Activated naive CD4-positive, alpha-beta T cell treated with Interleukin-2 at 50 U/mL for 16 hours (primary cell): ENCODE data around the gene SHISA7.
"Not testable (repeated sequence)": the region's sequence is repeated elsewhere in the genome, so short reads cannot be mapped to it uniquely, and the experiment has no call there.

Experiments
- DNase-seq: peaks from one replicate; pipeline ENCODE4 v3.0.0-alpha.2; 2020

SHISA7 gene

DNA sequence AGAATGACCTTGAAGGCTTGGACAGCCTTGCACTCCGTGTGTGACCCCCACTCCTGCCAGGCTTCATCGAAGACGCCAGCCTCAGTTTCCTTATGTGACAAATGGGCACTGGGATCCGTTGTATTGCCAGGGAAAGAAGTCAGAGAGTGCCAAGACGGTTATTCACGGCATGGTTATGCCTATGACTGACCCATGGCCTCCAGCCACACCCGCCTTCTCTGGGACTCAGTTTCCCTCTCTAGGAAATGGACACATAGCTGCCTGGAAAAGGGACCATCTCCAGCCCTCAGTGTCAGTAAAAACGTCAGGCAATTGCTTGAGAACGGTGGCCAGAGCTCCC, 34.6 kb downstream of the SHISA7 start:
- DNase-seq, result no peak

DNA sequence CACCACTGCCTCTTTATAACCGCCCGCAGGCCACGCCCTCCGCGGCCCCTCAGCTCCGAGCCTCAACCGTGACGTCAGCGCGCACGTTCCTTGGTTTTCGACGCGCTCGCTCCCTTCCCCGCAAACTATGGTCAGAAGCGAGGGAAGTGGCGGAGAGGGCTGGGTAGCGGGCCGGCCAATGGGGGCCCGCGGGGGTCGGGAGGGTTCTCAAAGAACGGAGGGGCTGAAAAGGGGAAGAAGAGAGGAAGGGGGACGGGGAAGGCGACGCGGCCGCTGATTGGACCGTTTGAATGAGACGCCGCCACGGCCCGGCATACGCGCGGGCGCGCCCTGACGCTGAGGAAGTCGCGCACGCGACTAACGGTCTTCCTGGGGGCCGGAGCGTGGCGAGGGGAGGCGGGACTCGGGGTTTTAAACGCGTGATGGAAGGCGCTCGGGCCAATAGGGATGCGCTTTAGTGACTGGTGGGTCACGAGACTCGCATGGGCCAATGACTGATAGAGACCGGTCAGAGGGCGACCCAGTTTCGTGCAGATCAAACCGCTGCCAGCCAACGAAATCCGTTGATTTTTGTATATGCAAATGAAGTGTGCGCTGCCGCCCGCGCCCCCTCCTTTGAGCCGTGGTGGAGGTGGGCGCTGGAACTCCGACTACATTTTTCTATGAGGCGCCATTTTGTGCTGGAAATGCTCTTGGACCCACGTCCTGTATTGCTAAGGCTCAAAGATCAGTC, 35.1 kb downstream of the SHISA7 start:
- peak; percentile 97 for DNase-seq

DNA sequence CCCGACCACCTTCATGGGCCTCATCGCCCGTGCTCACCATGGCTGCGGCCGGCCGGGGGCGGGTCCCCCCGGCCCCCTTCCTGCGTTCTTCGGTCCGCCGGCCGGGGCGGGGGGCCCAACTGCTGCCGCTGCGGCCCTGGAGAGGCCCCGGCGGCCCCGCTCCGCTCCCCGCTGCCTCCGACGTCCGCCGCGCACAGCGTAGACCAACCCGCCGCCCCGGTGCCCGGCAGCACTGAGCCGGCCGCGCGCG, 35.6 kb downstream of the SHISA7 start, which contains the start of gene UBE2S:
UBE2S (minus strand) TSS at position 239 of the 250 bp plus-strand sequence; CDS start at position 40, 199 bp downstream.
- not testable (repeated sequence) for DNase-seq

DNA sequence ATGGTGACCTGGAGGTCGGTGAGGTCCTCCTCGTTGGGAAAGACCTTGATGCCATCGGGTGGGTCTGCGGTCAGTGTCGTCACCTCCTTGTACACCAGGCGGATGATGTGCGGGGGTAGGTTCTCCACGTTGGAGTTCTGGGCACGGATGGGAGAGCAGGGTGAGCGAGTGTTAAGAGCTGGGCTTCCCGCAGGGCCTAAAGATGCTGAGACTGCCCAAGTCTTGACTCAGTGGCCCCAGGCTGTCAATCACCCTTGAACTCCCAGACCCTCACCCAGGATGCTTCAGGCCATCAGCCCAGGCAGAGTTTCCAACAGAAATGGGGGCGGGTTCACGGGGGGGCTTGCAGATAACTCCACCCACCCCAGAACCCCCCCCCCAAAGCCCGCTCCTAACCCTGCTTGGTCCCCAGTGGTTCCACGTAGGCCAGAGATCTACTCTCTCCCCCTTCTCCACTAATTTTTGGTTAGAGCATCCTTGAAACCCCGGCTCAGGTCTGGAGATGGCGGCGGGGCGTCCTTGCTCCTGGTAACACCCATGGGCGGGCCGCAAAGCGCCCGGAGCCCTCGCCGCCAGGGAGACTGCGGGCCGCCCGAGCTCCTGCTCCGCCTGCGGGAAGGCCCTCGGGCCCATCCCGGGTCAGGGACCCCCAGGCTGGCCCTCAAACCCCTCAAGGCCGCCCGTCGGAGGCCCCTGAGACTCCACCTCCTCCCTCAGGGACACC, 36.1 kb downstream of the SHISA7 start:
- peak; percentile 46 for DNase-seq

DNA sequence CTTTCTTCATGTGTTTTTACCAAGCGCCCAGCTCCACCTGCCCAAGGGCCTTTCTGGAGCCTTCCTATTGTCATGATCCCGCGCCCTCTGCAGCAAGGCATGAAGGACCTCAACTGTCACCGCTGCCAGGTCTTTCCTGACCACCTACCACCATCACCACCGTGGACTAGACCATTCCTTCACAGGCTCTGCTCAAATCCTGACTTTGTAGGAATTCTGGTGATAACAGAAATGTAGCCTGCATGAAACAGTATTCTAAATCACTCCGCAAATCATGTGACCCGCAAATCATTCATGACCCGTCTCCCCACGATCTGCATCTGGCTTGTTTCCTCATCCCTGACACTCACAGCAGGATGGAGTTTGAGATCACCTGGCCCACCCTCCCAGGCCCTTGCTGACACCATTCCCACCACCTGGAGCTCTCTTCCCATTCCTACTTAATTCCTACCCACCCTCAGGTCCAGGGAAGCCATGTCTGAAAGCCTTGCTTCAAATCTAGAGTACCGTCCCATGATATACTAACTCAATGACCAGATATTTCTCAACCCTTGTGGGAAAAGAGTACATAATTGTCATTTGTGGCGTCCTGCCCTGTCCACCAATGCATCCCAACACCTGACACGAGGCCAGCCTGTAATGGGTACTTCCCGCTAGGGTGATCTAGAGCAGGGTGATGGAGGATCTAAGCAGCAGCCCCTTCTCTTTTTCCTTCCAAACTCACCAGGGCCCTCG, 36.8 kb downstream of the SHISA7 start:
- no peak for DNase-seq

DNA sequence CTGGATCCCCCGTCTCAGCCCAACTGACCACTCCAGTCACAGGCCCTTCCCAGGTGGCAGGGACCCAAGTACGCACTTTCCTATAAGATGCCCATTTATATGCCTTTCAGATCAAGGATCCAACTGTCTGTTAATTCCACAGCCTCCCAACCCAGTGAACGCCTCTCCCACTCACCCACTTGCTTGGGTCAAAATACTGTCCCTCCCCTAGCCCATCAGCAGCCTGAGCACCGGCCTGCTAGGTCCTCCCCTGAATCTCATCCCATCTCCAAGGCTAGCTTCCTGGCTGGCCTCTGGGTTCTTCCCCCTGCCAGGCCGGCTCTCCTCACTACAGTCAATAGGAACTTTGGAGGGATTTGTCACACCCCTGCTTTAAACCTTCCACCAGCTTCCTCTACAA, 37.5 kb downstream of the SHISA7 start:
- no peak for DNase-seq

DNA sequence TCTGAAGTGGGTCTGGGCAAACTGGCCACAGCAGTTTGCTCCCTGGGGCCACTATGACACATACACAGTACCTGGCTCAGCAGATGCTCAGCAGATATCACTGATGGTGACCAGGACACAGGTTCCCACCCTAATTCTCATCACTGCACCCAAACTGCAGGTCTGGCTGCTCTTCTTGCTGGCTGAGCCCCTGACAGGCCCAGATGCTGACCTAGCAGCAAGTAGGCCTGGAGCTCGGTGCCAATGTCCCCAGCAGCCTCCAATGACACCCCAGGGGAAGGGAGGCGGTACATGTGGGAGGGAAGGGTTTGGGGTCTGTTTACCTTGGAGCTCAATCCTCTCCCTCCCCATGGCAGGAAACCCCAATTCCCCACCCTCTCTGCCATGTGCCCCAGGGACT, 40.6 kb downstream of the SHISA7 start:
- DNase-seq, result no peak

DNA sequence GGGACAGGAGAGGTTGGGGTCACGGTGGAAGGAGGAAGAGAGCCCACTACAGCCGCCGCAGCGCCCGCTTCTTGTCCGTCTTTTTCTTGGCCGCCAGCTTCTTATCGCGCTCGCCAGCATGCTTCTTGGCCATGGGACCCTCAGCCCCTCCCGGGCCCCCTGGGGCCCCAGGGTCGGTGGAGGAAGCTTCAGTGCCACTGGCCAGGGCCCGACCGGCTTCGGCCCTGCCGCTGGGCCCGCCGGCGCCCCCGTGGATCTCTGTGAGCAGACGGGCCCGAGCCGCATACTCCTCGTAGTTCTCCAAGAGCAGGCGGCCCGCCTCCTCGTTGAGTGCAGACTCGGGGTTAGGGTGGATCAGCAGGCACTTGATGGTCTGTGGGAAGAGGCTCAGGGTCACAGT, 41.7 kb downstream of the SHISA7 start:
- DNase-seq, result not testable (repeated sequence)

DNA sequence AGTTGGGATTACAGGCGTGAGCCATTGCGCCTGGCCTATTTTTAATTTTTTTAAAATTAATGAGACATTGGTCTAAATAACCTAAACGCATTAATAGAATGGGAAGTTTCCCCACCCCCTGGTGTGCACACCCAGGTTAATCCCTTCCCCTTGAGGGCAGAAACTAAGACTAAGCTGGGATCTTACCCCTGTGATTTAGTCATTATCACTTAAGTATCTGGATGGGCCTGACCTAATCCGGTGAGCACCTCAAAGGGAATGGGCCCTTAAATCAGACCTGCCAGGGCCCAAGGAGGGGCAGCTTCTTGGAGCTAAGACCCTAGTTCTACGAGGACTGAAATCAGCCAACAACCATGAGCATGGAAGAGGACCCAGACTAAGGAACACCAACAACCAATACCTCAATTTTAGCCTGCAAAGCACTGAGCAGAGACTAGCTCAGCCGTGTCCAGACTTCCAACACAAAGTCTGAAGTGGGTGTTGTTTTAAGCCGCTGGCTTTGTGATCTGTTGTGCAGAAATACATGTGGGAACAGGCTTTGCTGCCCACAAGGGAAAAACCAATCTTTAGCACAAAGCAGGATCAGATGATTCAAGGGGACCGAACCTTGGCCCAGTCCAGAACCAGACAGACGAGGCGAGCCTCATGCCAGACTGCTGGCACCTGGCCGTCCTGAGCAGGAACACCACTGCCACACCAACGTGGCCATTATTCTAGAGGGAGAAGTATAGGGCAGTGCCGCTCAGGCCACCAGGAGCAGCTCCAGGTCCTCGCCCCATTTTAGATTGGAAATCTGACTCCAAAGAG, 42.6 kb downstream of the SHISA7 start:
- DNase-seq, result no peak

DNA sequence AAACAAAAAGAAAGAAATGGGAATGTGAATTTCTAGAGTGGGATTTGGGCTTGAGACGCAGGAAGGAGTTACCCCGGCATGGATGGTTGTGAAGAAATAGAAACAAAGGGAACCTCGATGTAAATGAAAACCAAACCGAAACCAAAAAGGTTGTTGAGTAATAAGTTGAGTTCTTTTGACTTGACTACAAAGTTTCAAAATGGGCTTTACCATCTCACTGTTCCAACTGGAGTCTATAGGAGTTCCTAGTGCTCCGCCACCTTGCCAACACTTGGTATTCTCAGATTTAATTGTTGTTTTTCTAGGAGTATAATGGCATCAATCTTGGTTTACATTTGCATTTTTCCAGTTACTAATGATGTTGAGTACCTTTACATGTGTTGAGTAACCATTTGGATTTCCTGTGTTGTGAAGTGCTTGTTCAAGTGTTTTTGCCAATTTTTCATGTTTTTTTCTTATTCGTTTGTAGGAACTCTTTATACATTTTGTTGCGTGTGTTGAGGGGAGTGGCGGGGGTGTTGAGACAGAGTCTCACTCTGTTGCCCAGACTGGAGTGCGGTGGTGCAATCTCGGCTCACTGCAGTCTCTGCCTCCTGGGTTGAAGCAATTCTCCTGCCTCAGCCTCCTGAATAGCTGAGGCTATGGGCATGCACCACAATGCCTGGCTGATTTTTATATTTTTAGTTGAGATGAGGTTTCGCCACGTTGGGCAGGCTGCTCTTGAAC, 44.7 kb downstream of the SHISA7 start:
- no peak for DNase-seq

DNA sequence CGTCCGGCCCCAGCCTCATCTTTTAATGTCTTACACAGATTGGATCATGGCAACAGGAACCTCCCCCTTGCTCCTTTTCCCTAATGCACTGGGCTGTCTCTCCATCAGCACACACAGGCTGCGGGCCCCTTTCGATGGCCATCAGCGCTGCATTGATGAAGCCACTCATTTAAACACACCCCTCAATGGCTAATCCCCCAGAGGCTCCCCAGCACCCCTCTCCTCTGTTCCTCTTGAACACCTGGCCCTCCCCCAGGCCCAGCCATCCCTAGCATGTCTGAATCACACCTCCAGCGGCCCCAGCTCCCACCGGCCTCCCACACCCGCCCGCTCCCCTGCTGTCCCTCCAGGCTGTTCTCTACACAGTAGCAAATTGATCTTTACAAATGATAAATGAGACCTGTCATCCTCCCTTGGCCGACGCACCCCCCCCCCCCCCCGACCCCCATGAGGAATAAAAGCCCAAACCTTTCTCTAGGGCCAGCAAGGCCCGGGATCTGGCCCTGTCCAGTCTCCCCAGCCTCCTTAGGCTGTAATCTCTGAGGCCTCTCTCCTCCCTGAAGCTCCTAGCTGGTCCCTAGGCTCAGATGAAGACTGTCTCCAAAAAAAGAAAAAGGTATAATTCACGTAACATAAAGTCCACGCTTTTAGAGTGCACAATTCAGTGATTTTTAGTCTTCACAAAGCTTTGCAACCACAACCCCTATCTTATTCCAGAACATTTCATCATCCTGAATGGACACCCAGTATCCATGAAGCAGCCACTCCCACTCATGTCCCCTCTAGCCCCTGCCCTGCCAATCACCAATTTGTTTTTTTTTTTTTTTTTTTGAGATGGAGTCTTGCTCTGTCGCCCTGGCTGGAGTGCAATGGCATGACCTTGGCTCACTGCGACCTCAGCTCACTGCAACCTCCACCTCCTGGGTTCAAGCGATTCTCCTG, 50.0 kb downstream of the SHISA7 start:
- no peak for DNase-seq

DNA sequence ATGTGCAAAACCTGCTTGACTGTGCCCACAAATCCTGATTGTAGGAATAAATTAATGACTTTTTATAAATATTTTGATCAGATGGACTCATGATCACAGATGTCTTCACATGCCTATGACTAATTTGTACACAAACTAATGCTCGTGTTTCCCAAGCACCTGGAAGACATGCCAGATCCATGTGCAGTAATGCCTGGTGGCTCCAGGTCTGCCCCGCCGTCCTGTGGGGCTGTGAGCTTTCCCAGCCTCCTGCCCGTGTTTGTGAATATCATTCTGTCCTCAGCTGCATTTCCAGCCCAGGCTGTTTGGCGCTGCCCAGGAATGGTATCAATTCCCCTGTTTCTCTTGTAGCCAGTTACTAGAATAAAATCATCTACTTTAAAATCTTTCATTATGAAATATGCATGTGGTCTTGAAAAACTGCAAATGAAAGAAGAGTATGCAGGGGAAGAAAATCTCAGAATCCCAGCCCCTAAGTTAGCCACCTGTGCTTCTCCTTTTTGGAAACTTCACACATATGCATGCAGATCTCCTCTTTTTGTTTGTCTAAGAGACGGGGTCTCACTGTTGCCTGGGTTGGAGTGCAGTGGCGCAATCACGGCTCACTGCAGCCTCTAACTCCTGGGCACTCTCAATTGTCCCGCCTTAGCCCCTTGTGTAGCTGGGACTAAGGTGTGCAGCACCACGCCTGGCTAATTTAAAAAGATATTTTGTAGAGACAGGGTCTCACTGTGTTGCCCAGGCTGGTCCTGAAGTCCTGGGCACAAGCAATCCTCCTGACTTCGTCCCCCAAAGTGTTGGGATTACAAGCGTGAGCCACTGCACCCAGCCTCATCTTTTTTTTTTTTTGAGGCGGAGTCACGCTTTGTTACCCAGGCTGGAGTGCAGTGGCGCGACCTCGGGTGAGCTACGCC, 51.1 kb downstream of the SHISA7 start:
- DNase-seq, result no peak

DNA sequence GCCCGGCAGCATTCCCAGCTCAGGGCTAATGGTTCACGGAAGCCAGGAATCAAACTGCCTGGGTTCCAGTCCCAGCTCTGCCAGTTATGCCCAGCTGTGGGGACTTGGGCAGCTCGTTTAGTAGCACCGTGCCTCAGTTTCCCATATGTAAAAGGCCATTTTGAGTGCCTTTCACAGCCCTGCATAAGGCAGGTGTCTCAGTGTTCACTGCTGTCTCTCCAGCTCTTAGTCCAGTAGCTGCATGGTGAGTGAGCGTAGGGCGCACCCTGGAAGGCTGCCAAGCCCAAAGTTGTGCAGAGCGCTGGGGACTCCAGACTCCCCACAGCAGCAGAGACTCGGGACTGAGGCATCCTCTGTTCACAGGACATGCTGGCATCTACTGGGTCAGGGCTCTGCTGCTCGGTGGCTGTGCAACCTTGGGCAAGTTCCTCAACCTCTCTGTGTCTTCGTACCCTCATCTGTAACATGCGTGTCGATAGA, 51.9 kb downstream of the SHISA7 start:
- no peak for DNase-seq

DNA sequence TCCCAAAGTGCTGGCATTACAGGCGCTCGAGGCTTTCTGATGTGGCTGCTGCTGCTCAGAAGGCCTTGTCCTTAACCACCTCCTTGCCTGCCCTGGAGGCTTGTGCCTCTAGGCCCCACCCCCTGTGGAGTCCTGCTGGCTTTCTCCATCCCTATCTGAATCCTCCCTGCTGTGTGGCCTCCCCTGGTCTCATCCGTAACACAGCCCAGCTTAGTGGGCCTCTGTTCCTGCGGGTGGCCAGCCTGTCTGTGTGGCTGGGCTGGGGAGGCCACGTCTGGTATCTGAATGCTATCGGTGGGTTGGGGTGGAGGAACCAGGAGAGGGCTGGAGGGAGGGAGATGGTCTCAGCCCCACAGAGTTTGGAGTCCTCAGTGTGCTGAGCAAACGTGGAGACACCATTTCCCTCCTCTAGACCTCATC, 52.6 kb downstream of the SHISA7 start:
- no peak for DNase-seq

DNA sequence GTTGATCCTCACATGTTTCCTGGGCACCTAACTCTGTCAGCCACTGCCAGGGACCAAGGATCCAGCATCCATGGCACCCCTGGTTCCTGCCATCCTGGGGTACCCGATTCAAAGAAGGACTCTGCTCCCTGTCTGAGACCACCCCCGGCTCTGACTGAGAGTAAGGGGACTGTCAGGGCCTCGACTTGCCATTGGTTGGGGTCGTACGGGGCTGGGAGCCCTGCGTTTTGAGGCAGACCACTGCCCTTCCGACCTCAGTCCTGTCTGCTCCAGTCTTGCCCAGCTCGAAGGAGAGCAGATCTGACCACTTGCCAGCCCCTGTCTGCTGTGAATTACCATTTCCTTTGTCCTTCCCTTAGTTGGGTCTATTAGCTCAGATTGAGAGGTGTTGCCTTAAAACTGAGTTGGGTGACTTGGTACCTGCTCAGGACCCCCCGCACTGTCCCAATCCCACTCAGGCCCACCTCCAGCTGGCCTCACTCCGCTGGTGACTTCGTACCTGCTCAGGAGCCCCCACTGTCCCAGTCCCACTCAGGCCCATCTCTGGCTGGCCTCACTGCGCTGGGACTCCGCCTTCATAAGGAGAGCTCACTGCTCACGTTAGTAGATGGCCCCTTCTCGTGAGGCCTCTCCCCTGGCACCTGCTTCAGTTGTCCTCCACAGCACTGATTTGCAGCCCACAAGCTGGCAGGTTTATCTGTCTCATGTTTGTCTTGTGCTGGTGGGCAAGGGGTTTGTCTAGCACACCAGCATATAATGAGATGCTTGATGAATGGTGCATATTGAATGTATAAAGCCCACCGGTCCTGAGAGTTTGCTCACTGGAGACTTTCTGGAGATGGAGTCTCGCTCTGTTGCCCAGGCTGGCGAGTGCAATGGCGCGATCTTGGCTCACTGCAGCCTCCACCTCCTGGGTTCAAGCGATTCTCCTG, 53.4 kb downstream of the SHISA7 start:
- no peak for DNase-seq

DNA sequence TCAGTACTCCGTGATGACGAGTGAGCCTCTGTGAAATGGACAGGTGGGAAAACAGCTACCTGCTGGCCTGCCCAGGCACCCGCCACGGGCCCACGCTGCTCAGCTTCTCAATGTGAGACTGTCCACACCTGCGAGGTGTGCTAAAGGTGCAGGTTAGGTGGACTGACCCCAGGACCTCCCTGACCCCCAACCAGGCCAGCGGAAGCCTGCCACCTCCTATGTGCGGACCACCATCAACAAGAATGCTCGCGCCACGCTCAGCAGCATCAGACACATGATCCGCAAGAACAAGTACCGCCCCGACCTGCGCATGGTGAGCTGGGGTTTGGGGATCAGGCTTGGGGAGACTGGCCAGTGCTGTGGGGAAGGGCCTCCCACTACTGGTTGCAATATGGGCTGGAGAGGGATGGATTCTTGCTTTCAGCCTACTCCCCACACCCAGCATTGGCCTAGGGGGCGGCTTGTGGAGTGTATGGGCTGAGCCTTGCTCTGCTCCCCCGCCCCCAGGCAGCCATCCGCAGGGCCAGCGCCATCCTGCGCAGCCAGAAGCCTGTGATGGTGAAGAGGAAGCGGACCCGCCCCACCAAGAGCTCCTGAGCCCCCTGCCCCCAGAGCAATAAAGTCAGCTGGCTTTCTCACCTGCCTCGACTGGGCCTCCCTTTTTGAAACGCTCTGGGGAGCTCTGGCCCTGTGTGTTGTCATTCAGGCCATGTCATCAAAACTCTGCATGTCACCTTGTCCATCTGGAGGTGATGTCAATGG, 55.2 kb downstream of the SHISA7 start:
- DNase-seq, result no peak

DNA sequence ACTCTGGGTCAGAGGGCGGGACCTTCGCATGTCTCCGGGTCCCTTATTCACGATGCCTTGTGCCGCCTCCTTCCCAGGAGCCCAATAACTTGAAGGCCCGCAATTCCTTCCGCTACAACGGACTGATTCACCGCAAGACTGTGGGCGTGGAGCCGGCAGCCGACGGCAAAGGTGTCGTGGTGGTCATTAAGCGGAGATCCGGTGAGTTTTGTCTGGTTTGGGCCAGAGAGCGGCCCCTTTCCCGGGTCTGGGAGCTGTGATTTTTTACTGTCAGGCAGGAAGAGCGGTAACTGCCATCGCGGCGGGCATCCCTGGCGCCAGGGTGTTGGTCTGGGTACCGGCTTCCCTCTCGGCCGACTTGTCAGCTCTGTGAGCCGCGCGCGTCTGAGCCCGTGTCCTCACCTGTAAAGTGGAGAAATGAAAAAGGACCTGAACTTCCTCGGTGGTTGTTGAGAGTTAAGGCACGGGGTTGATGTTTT, 56.6 kb downstream of the SHISA7 start:
- DNase-seq, result no peak
